Skeletal muscle satellite cell (primary cell): Measurements from ENCODE around the gene TRIM45.
A peak's percentile ranks its signal among the peaks of the same experiment; 100 is the strongest.

Source experiments
- H3K27me3 ChIP-seq: 2 replicates; pipeline ENCODE4 v1.7.0; 2013; ENCODE audit warnings: low read length; ENCODE audit not compliant: control insufficient read depth, insufficient read depth
- H3K36me3 ChIP-seq: 2 replicates; pipeline ENCODE4 v1.7.0; 2013; ENCODE audit warnings: mild to moderate bottlenecking, control low read depth, low read length; ENCODE audit not compliant: insufficient read depth
- H3K4me1 ChIP-seq: 2 replicates; pipeline ENCODE4 v1.7.0; 2013; ENCODE audit warnings: low read length; ENCODE audit not compliant: control insufficient read depth, insufficient read depth
- H3K4me2 ChIP-seq: 2 replicates; pipeline ENCODE4 v1.7.0; 2013; ENCODE audit warnings: mild to moderate bottlenecking, low read length
- H3K4me3 ChIP-seq: 2 replicates; pipeline ENCODE4 v1.7.0; 2013; ENCODE audit warnings: low read length
- H3K9ac ChIP-seq: 2 replicates; pipeline ENCODE4 v1.7.0; 2013; ENCODE audit warnings: mild to moderate bottlenecking, low read depth, low read length, moderate library complexity
- H3K9me3 ChIP-seq: replicated peaks from 2 replicates; pipeline ENCODE4 v1.7.0; 2013; ENCODE audit warnings: mild to moderate bottlenecking, control low read depth, low read length

TRIM45 gene

GRCh38 chr1:117096951-117097408 lies 24.6 kb downstream of the TRIM45 start:
- Histone ChIP-seq H3K4me2 (peak overlapping the region; percentile 16), H3K4me1 (peaks cover 51% of the 10 kb centered on the region), H3K4me3 (no peak overlapping the region), H3K36me3 (peaks cover 18% of the 10 kb centered on the region), H3K27me3 (no peaks in the 10 kb centered on the region), H3K9ac (no peak overlapping the region), H3K9me3 (no peaks in the 10 kb centered on the region)

- Histone ChIP-seq H3K9me3 (no peaks in the 10 kb centered on the region), H3K4me1 (peaks cover 51% of the 10 kb centered on the region), H3K9ac (no peak overlapping the region), H3K4me3 (no peak overlapping the region), H3K36me3 (peaks cover 32% of the 10 kb centered on the region), H3K4me2 (no peak overlapping the region), H3K27me3 (no peaks in the 10 kb centered on the region)
These were observed 26.5 kb downstream of the TRIM45 start for GRCh38 chr1:117094841-117095604.

GRCh38 chr1:117093870-117094621 lies 27.5 kb downstream of the TRIM45 start:
- Histone ChIP-seq H3K9ac (peak overlapping the region; percentile 75), H3K27me3 (no peaks in the 10 kb centered on the region), H3K4me2 (peak overlapping the region; percentile 63), H3K4me3 (peak overlapping the region; percentile 10), H3K36me3 (peaks cover 32% of the 10 kb centered on the region), H3K4me1 (peaks cover 51% of the 10 kb centered on the region), H3K9me3 (no peaks in the 10 kb centered on the region)

GRCh38 chr1:117093091-117093534 lies 28.4 kb downstream of the TRIM45 start:
- peak overlapping the region; percentile 75 for H3K9ac ChIP-seq
- peaks cover 43% of the 10 kb centered on the region for H3K4me1 ChIP-seq
- H3K4me3 ChIP-seq, result peak overlapping the region; percentile 10
- no peaks in the 10 kb centered on the region for H3K9me3 ChIP-seq
- no peaks in the 10 kb centered on the region for H3K27me3 ChIP-seq
- H3K36me3 ChIP-seq, result peaks cover 30% of the 10 kb centered on the region
- peak overlapping the region; percentile 63 for H3K4me2 ChIP-seq

GRCh38 chr1:117092594-117092993 lies 29.0 kb downstream of the TRIM45 start:
- Histone ChIP-seq H3K27me3 (no peaks in the 10 kb centered on the region), H3K4me2 (peak overlapping the region; percentile 42), H3K9ac (peak overlapping the region; percentile 43), H3K36me3 (peaks cover 29% of the 10 kb centered on the region), H3K9me3 (no peaks in the 10 kb centered on the region), H3K4me1 (peaks cover 42% of the 10 kb centered on the region), H3K4me3 (no peak overlapping the region)

- no peak overlapping the region for H3K4me3 ChIP-seq
- no peaks in the 10 kb centered on the region for H3K27me3 ChIP-seq
- no peak overlapping the region for H3K9ac ChIP-seq
- no peak overlapping the region for H3K4me2 ChIP-seq
- peaks cover 28% of the 10 kb centered on the region for H3K4me1 ChIP-seq
- peaks cover 24% of the 10 kb centered on the region for H3K36me3 ChIP-seq
- H3K9me3 ChIP-seq, result no peaks in the 10 kb centered on the region
These were observed 31.6 kb downstream of the TRIM45 start for GRCh38 chr1:117089996-117090395.

GRCh38 chr1:117087686-117088085 lies 33.9 kb downstream of the TRIM45 start:
- H3K4me2 ChIP-seq, result no peak overlapping the region
- peaks cover 24% of the 10 kb centered on the region for H3K36me3 ChIP-seq
- no peak overlapping the region for H3K9ac ChIP-seq
- H3K27me3 ChIP-seq, result no peaks in the 10 kb centered on the region
- peaks cover 7% of the 10 kb centered on the region for H3K4me1 ChIP-seq
- H3K4me3 ChIP-seq, result no peak overlapping the region
- H3K9me3 ChIP-seq, result no peaks in the 10 kb centered on the region

GRCh38 chr1:117084231-117084630 lies 37.3 kb downstream of the TRIM45 start:
- Histone ChIP-seq H3K9me3 (no peaks in the 10 kb centered on the region), H3K27me3 (no peaks in the 10 kb centered on the region), H3K9ac (no peak overlapping the region), H3K36me3 (peaks cover 25% of the 10 kb centered on the region), H3K4me3 (no peak overlapping the region), H3K4me1 (no peaks in the 10 kb centered on the region), H3K4me2 (no peak overlapping the region)

GRCh38 chr1:117079737-117080136 lies 41.8 kb downstream of the TRIM45 start:
- Histone ChIP-seq H3K4me1 (peaks cover 14% of the 10 kb centered on the region), H3K9ac (no peak overlapping the region), H3K4me3 (no peak overlapping the region), H3K9me3 (no peaks in the 10 kb centered on the region), H3K36me3 (peaks cover 53% of the 10 kb centered on the region), H3K27me3 (no peaks in the 10 kb centered on the region), H3K4me2 (no peak overlapping the region)

- Histone ChIP-seq H3K27me3 (no peaks in the 10 kb centered on the region), H3K4me1 (peaks cover 14% of the 10 kb centered on the region), H3K4me3 (no peak overlapping the region), H3K4me2 (no peak overlapping the region), H3K9me3 (no peaks in the 10 kb centered on the region), H3K9ac (no peak overlapping the region), H3K36me3 (peaks cover 57% of the 10 kb centered on the region)
These were observed 44.3 kb downstream of the TRIM45 start for GRCh38 chr1:117077267-117077666.

- Histone ChIP-seq H3K36me3 (peaks cover 50% of the 10 kb centered on the region), H3K4me3 (no peak overlapping the region), H3K9me3 (no peaks in the 10 kb centered on the region), H3K9ac (no peak overlapping the region), H3K4me1 (peaks cover 14% of the 10 kb centered on the region), H3K4me2 (no peak overlapping the region), H3K27me3 (no peaks in the 10 kb centered on the region)
These were observed 44.9 kb downstream of the TRIM45 start for GRCh38 chr1:117076648-117077047.
